Ishikawa (cell line): ENCODE data around the gene CHCHD3.

Experiments used
- CEBPB ChIP-seq: IDR thresholded peaks from 2 replicates; pipeline ENCODE4 v1.6.1; 2012
- CREB1 ChIP-seq: IDR thresholded peaks from 2 replicates; pipeline ENCODE4 v1.6.1; 2012; ENCODE audit warnings: low read depth
- EGR1 ChIP-seq: IDR thresholded peaks from 2 replicates; pipeline ENCODE4 v1.6.1; 2012
- EP300 ChIP-seq: IDR thresholded peaks from 2 replicates; pipeline ENCODE4 v1.6.1; 2012; ENCODE audit warnings: borderline replicate concordance
- FOXM1 ChIP-seq: IDR thresholded peaks from 2 replicates; pipeline ENCODE4 v1.6.1; 2012; ENCODE audit warnings: low read depth, borderline replicate concordance
- NFIC ChIP-seq: IDR thresholded peaks from 2 replicates; pipeline ENCODE4 v1.6.1; 2012
- RAD21 ChIP-seq: IDR thresholded peaks from 2 replicates; pipeline ENCODE4 v1.6.1; 2012; ENCODE audit warnings: low read depth
- TAF1 ChIP-seq: IDR thresholded peaks from 2 replicates; pipeline ENCODE4 v1.6.1; 2012; ENCODE audit warnings: low read depth, mild to moderate bottlenecking
- YY1 ChIP-seq: IDR thresholded peaks from 2 replicates; pipeline ENCODE4 v1.6.1; 2012; ENCODE audit warnings: low read depth
- ZBTB7A ChIP-seq: IDR thresholded peaks from 2 replicates; pipeline ENCODE4 v1.6.1; 2012; ENCODE audit warnings: low read depth
- TF ChIP-seq, protein P1 (sequence below): IDR thresholded peaks from 2 replicates; pipeline ENCODE4 v1.6.1; 2012
- TF ChIP-seq, protein P2 (sequence below): IDR thresholded peaks from 2 replicates; pipeline ENCODE4 v1.6.1; 2012
- TF ChIP-seq, protein P3 (sequence below): IDR thresholded peaks from 2 replicates; pipeline ENCODE4 v1.6.1; 2012; ENCODE audit warnings: low read depth, mild to moderate bottlenecking

DNA sequence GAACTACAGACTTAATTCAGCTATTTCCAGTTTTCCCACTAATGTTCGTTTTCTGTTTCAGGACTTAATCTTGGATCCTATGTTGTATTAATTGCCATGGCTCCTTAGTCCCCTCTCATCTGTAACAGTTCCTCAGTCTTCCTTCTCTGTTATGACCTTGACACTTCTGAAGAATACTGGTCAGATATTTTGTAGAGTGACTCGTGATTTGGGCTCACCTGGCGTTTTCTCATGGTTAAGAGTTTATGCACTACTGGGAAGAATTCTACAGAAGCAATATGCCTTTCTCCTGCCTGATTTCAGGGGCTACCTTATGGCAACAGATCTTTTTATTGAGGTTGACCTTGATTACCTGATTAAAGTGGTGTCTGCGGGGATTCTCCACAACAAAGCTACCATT lies 239.4 kb downstream of the CHCHD3 start:
- TF ChIP-seq RAD21 (no peak), CEBPB (no peak), YY1 (no peak), NFIC (no peak), EGR1 (no peak), EP300 (no peak), CREB1 (no peak), FOXM1 (no peak), ZBTB7A (no peak), TAF1 (no peak)
- TF ChIP-seq, protein P1, sequence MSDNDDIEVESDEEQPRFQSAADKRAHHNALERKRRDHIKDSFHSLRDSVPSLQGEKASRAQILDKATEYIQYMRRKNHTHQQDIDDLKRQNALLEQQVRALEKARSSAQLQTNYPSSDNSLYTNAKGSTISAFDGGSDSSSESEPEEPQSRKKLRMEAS = no peak
- TF ChIP-seq, protein P2, sequence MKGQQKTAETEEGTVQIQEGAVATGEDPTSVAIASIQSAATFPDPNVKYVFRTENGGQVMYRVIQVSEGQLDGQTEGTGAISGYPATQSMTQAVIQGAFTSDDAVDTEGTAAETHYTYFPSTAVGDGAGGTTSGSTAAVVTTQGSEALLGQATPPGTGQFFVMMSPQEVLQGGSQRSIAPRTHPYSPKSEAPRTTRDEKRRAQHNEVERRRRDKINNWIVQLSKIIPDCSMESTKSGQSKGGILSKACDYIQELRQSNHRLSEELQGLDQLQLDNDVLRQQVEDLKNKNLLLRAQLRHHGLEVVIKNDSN = no peak
- TF ChIP-seq, protein P3, sequence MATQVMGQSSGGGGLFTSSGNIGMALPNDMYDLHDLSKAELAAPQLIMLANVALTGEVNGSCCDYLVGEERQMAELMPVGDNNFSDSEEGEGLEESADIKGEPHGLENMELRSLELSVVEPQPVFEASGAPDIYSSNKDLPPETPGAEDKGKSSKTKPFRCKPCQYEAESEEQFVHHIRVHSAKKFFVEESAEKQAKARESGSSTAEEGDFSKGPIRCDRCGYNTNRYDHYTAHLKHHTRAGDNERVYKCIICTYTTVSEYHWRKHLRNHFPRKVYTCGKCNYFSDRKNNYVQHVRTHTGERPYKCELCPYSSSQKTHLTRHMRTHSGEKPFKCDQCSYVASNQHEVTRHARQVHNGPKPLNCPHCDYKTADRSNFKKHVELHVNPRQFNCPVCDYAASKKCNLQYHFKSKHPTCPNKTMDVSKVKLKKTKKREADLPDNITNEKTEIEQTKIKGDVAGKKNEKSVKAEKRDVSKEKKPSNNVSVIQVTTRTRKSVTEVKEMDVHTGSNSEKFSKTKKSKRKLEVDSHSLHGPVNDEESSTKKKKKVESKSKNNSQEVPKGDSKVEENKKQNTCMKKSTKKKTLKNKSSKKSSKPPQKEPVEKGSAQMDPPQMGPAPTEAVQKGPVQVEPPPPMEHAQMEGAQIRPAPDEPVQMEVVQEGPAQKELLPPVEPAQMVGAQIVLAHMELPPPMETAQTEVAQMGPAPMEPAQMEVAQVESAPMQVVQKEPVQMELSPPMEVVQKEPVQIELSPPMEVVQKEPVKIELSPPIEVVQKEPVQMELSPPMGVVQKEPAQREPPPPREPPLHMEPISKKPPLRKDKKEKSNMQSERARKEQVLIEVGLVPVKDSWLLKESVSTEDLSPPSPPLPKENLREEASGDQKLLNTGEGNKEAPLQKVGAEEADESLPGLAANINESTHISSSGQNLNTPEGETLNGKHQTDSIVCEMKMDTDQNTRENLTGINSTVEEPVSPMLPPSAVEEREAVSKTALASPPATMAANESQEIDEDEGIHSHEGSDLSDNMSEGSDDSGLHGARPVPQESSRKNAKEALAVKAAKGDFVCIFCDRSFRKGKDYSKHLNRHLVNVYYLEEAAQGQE = no peak
